Keratinocyte (primary cell): Measurements from ENCODE around the gene PCDH15.

Experiments
- EZH2 ChIP-seq: IDR thresholded peaks from one replicate; pipeline ENCODE4 v1.6.1; 2012; ENCODE audit warnings: inconsistent platforms, mild to moderate bottlenecking, low read length, moderate library complexity
- TF ChIP-seq, protein P1 (sequence below), 3 experiments: IDR thresholded peaks in 1 of 3; conservative IDR thresholded peaks in 1 of 3; optimal IDR thresholded peaks in 1 of 3; 2 replicates in 2 of 3; 3 replicates in 1 of 3; pipeline versions ENCODE3 to v1.5.1; 2011; ENCODE audit warnings: low read length in 3 of 3, mild to moderate bottlenecking in 3 of 3, moderate library complexity in 2 of 3, control low read depth in 1 of 3, inconsistent platforms in 1 of 3; ENCODE audit not compliant: insufficient read depth in 2 of 3; ENCODE audit errors: extremely low read depth in 1 of 3

DNA sequence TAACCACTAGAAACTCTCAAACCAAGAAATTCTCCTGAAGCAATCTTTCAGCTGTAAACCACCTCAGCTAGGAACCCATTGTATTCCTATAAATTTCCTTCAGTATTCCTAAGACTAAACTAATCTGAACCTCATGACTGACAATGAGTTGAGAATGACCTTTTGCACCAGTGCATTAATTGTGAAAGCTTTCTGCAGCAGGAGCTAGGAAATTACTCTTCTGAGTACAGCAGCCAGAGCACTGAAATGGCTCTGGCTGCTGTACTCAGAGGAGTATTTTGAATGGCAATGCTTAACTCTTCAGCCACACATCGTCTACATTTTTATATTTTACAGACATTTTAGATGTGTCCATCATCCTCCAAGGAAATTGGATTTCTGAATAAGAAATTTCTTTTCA lies 109.7 kb downstream of the PCDH15 start:
- TF ChIP-seq, protein P1, sequence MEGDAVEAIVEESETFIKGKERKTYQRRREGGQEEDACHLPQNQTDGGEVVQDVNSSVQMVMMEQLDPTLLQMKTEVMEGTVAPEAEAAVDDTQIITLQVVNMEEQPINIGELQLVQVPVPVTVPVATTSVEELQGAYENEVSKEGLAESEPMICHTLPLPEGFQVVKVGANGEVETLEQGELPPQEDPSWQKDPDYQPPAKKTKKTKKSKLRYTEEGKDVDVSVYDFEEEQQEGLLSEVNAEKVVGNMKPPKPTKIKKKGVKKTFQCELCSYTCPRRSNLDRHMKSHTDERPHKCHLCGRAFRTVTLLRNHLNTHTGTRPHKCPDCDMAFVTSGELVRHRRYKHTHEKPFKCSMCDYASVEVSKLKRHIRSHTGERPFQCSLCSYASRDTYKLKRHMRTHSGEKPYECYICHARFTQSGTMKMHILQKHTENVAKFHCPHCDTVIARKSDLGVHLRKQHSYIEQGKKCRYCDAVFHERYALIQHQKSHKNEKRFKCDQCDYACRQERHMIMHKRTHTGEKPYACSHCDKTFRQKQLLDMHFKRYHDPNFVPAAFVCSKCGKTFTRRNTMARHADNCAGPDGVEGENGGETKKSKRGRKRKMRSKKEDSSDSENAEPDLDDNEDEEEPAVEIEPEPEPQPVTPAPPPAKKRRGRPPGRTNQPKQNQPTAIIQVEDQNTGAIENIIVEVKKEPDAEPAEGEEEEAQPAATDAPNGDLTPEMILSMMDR (optimal IDR thresholded peaks at IDR 0.05 in 1 of 3, IDR thresholded peaks at IDR 0.05 in 1 of 3, conservative IDR thresholded peaks at IDR 0.05 in 1 of 3; ENCODE audit: extremely low read depth in 1 of 3, insufficient read depth in 2 of 3, low read length in 3 of 3) = no peak
- TF ChIP-seq EZH2 = no peak
